ENCODE results near the gene NDOR1.

Gene NDOR1

DNA sequence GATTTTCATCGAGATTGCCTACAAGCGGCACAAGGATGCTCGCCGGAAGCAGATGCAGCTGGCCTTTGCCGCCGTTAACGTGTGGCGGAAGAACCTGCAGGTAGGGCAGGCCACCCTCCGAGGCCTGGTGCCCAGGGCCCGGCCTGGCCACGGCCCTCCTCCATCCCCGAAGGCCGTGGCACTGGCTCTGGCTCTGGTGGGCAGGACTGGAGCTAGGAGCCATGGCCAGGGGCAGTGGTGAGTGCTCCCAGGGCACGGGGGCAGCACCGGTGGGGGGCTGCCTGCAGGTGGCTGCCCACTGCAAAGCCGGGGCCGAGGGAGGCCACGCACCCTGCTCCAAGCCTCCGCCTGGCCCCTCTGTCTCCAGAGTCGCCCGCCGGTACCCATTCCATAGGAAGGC is 41.7 kb upstream of the NDOR1 start:
- TF ChIP-seq GATA3 (IDR thresholded peaks at IDR 0.05; ENCODE audit: low read depth, low read length) (no peak), GATA2 (IDR thresholded peaks at IDR 0.05; ENCODE audit: low read depth, low read length) (no peak)

DNA sequence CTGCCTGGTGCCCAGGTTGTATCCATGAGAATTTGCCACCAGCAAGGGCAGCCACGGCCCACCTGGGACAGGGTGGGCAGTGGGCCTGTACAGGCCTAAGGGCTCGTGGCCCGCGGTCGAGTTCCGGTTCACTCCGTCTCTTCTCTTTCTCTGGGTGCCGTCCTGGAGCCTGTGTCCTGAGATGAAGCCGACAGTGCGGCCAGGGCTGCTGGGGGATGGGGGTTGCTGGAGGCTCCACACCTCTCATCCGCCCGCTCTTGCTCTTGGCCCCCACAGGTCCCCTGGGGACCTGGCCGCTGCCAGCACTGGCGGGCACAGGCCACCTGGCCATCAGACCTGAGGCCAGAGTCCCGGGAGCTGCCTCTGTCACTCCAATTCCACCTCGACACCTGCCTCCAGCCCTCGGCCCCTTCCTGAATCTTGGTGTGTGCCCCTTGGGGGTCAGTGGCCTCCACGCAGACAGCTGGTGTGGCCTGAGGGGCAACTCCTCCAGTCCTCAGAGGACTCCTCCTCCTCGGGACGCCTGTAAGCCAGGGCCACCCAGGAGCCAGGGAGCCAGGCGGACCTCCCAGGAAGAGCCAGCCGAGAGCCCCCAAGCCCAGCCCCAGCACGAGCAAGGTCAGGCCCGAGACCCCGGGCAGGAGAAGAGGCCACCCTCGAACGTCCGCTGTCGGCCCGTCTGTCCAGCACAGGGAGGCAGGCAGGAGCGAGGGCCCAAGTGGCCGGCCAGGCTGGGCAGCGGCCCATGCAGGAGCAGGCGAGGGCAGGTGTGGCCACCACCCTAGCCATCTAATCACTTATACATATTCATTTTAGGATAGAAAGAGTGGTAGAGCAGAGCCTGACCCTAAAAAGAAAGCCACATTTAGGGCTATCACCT is 40.9 kb upstream of the NDOR1 start:
- no peak for TF ChIP-seq GATA3 (IDR thresholded peaks at IDR 0.05; ENCODE audit: low read depth, low read length)

GRCh38 chr9:137165250-137165836 is 40.2 kb upstream of the NDOR1 start:
- no peak for TF ChIP-seq GATA3 (IDR thresholded peaks at IDR 0.05; ENCODE audit: low read depth, low read length)
- TF ChIP-seq GATA2 (IDR thresholded peaks at IDR 0.05; ENCODE audit: low read depth, low read length): no peak

DNA sequence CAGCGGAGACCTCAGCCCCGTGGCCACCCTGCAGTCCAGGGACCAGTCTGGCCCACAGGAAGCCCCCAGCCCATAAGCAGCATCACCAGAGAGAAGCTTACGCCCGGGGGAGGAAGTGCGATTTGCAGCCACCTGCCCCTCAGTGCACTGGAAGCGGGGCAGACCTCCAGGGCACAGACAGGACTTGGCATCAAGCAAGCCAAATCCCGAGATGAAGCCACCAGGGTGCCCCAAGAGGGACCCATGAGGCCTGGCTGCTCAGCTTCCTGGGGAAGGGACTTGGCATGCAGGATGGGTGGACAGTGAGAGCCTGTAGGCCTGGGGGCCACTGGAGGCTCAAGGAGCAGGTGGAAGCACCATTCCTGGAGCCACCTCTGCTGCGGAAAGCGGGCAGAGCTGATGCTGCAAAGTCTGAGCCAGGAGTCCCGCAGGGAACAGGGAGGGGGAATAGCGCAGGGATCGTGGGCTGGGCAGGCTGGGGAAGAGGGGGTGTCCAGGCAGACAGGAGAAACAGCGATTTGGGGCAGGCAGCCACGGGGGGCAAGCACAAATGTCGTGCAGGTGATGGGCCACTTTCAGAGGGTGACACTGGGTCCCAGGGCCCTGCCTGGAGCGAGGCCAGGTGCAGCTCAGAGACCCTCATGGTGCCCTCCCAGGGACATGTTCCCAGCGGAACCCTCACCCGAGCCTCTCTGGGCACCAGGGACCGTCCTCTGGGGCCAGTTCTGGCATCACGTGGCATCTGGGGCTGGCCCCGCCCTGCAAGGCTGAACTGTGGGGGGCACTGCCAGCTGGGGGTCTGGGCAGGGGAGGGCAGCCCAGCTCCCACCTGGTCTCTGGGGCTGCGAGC is 38.9 kb upstream of the NDOR1 start:
- TF ChIP-seq GATA3 (IDR thresholded peaks at IDR 0.05; ENCODE audit: low read depth, low read length) (no peak), GATA2 (IDR thresholded peaks at IDR 0.05; ENCODE audit: low read depth, low read length) (no peak)

DNA sequence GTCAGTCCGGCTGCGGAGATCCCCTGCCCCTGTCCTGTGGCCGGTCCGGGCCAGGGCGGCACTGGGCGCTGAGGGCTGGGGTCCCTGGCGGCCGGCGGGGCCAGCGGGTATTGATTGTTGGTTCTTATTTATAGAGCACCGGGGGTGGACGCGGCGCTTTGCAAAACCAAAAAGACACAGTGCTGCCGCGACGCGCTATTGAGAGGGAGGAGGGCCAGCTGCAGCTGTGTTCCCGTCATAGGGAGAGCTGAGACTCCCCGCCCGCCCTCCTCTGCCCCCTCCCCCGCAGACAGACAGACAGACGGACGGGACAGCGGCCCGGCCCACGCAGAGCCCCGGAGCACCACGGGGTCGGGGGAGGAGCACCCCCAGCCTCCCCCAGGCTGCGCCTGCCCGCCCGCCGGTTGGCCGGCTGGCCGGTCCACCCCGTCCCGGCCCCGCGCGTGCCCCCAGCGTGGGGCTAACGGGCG is 38.2 kb upstream of the NDOR1 start:
- no peak for TF ChIP-seq GATA3 (IDR thresholded peaks at IDR 0.05; ENCODE audit: low read depth, low read length)

GRCh38 chr9:137167747-137168572 is 37.5 kb upstream of the NDOR1 start:
- TF ChIP-seq GATA3 (IDR thresholded peaks at IDR 0.05; ENCODE audit: low read depth, low read length) (no peak), GATA2 (IDR thresholded peaks at IDR 0.05; ENCODE audit: low read depth, low read length) (no peak)

GRCh38 chr9:137168573-137168903 is 37.0 kb upstream of the NDOR1 start:
- TF ChIP-seq GATA2 (IDR thresholded peaks at IDR 0.05; ENCODE audit: low read depth, low read length) (no peak), GATA3 (IDR thresholded peaks at IDR 0.05; ENCODE audit: low read depth, low read length) (no peak)

DNA sequence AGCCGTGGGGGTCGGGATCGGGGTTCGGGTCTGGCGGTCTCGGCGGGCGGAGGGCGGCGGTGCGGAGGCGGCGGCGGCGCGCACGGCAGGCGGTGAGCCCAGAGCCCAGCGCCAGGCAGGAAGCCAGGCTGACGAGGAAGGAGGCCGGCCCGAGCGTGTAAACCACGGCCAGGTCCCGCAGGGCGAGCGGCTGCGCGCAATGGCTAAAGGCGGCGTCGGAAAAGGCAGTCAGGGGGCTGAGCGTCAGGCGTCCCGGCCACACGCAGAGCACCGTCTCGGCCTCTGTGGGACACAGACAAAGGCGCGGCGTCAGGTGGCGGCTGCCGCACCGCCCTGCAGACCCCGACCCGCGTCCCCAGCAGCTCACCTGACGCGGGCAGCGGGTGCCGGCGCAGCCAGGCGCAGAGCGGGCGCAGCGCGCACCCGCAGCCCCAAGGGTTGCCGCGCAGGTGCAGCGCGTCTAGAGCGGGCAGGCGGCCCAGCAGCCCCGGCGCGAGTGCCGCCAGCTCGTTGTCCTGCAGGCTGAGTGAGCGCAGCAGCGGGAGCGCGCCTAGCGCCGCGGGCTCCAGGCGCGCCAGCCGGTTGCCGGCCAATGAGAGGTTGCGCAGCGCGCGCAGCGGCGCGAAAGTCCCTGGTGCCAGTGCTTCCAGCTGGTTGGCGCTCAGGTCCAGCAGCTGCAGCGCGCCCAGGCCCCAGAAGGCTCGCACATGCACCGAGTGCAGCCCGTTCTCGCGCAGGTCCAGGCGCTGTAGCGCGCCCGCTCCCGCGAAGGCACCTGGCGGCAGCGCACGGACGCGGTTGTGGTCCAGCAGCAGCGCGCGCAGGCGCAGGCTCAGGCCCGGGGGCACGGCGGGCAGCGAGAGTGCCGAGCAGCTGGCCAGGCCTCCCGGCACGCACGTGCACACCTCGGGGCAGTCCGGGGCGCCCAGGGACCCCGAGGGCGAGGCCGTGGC is 36.3 kb upstream of the NDOR1 start:
- TF ChIP-seq GATA2 (IDR thresholded peaks at IDR 0.05; ENCODE audit: low read depth, low read length): no peak
- no peak for TF ChIP-seq GATA3 (IDR thresholded peaks at IDR 0.05; ENCODE audit: low read depth, low read length)

DNA sequence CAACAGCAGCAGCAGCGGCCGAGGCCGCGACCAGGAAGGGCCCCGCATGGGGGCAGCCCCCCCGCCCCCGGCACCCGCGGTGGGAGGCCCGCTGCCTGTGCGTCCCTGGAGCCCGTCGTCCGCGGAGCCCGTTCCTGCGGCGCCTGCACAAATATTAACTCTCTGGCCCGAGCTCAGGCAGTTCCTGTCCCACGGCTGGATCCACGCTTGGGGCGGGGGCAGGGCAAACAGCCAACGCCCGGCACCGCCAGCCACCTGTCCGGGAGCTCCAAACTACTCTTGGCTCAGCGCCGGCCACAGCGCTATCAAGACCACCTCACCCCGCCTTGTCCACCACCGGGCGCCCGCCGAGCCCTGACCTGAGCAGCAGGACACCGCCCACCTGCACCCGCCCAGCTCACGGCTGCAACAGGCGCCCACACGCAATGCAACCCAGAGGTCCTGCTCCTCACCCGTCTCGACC is 35.6 kb upstream of the NDOR1 start, which contains the start of gene LRRC26:
TSS of gene LRRC26 (minus strand) at position 156 of the 463 bp plus-strand sequence. CDS start at position 48, 108 bp downstream.
- no peak for TF ChIP-seq GATA3 (IDR thresholded peaks at IDR 0.05; ENCODE audit: low read depth, low read length)
- TF ChIP-seq GATA2 (IDR thresholded peaks at IDR 0.05; ENCODE audit: low read depth, low read length): no peak

- TF ChIP-seq GATA3 (IDR thresholded peaks at IDR 0.05; ENCODE audit: low read depth, low read length): no peak
Observed at GRCh38 chr9:137170486-137171148, 34.9 kb upstream of the NDOR1 start.

GRCh38 chr9:137171149-137171900 is 34.2 kb upstream of the NDOR1 start:
- TF ChIP-seq GATA2 (IDR thresholded peaks at IDR 0.05; ENCODE audit: low read depth, low read length) (no peak), GATA3 (IDR thresholded peaks at IDR 0.05; ENCODE audit: low read depth, low read length) (no peak)

Data from SH-SY5Y (cell line).